Measurements from ENCODE around the gene MN1. TPM values are rescaled to one million over a fixed set of nuclear protein-coding genes. Genes with fewer than 3 reads are reported as not detected.

Gene MN1
- total RNA-seq, 1 donor from 2014 or later = 6.1 TPM

- intact Hi-C loops (cut with DNase I) = no loop called here
- Histone ChIP-seq H3K27me3 (no peaks in the 10 kb centered on the region), H3K4me3 (no peak overlapping the region), H3K36me3 (no peaks in the 10 kb centered on the region), H3K4me1 (no peaks in the 10 kb centered on the region), H3K27ac (no peak overlapping the region), H3K9me3 (no peaks in the 10 kb centered on the region)
- TF ChIP-seq CTCF (IDR thresholded peaks at IDR 0.05) (no peak), POLR2AphosphoS5 (IDR thresholded peaks at IDR 0.05; ENCODE audit: insufficient read depth in 1 of 2, low read depth in 1 of 2) (no peak)
- DNase-seq (ENCODE audit: extremely low spot score in 2 of 2) = no peak
Measured at GRCh38 chr22:27699383-27700019, 102.1 kb downstream of the MN1 start.

- H3K27me3 ChIP-seq = no peaks in the 10 kb centered on the region
- H3K9me3 ChIP-seq = no peaks in the 10 kb centered on the region
- H3K4me3 ChIP-seq = no peak overlapping the region
- DNase-seq (ENCODE audit: extremely low spot score in 2 of 2) = no peak
- intact Hi-C loops (cut with DNase I) = no loop called here
- TF ChIP-seq POLR2AphosphoS5 (IDR thresholded peaks at IDR 0.05; ENCODE audit: insufficient read depth in 1 of 2, low read depth in 1 of 2) = no peak
- TF ChIP-seq CTCF (IDR thresholded peaks at IDR 0.05) = no peak
- TF ChIP-seq POLR2A (IDR thresholded peaks at IDR 0.05) = no peak
- H3K27ac ChIP-seq = no peak overlapping the region
- H3K36me3 ChIP-seq = no peaks in the 10 kb centered on the region
- no peaks in the 10 kb centered on the region for H3K4me1 ChIP-seq
Measured at GRCh38 chr22:27698813-27699212, 102.7 kb downstream of the MN1 start.

Other genes starting within 250 kb of the MN1 start
- gene PITPNB, start 117.5 kb upstream of the MN1 start, total RNA-seq = 51.3 TPM

All from vagina (tissue), 2 donors.